Activated effector memory CD4-positive, alpha-beta T cell treated with Interleukin-2 at 50 U/mL for 16 hours (primary cell): Measurements from ENCODE around the gene ARF1.

Experiments used
- DNase-seq: peaks from one replicate; pipeline ENCODE4 v3.0.0-alpha.2; 2020

The ARF1 gene

GRCh38 chr1:228071839-228072657 lies 10.5 kb upstream of the ARF1 start:
- no peak for DNase-seq

GRCh38 chr1:228072658-228073043 lies 9.9 kb upstream of the ARF1 start:
- DNase-seq: no peak

- no peak for DNase-seq
These were observed 9.2 kb upstream of the ARF1 start for GRCh38 chr1:228073061-228073856.

GRCh38 chr1:228073857-228074545 lies 8.5 kb upstream of the ARF1 start:
- no peak for DNase-seq

GRCh38 chr1:228074954-228075730 lies 7.4 kb upstream of the ARF1 start:
- DNase-seq: no peak

GRCh38 chr1:228075801-228076271 lies 6.7 kb upstream of the ARF1 start:
- no peak for DNase-seq

GRCh38 chr1:228076796-228077430 lies 5.6 kb upstream of the ARF1 start:
- DNase-seq: no peak

- DNase-seq: no peak
These were observed 4.8 kb upstream of the ARF1 start for GRCh38 chr1:228077565-228078330.

GRCh38 chr1:228079013-228079412 lies 3.5 kb upstream of the ARF1 start:
- DNase-seq: no peak

GRCh38 chr1:228079601-228080263 lies 2.8 kb upstream of the ARF1 start:
- DNase-seq: no peak

GRCh38 chr1:228081144-228081543 lies 1.4 kb upstream of the ARF1 start:
- DNase-seq: no peak

- no peak for DNase-seq
These were observed 812 bp upstream of the ARF1 start for GRCh38 chr1:228081578-228082213.

GRCh38 chr1:228082918-228083870 lies 686 bp downstream of the ARF1 start:
- no peak for DNase-seq

GRCh38 chr1:228083871-228084278 lies 1.4 kb downstream of the ARF1 start:
- no peak for DNase-seq

- no peak for DNase-seq
These were observed 1.8 kb downstream of the ARF1 start for GRCh38 chr1:228084325-228084724.

- no peak for DNase-seq
These were observed 2.3 kb downstream of the ARF1 start for GRCh38 chr1:228084797-228085196.

GRCh38 chr1:228085287-228085951 lies 2.9 kb downstream of the ARF1 start:
- no peak for DNase-seq

- DNase-seq: no peak
These were observed 5.3 kb downstream of the ARF1 start for GRCh38 chr1:228087771-228088251.
